Ectodermal cell (in vitro differentiated cells): Measurements from ENCODE around the gene SSU72.

Experiments
- H3K27ac ChIP-seq: 2 replicates; pipeline ENCODE4 v1.7.0; 2013; ENCODE audit warnings: mild to moderate bottlenecking, low read depth, low read length; ENCODE audit not compliant: insufficient read depth, poor library complexity, severe bottlenecking
- H3K27me3 ChIP-seq: 2 replicates; pipeline ENCODE4 v1.7.0; 2013; ENCODE audit warnings: mild to moderate bottlenecking, low read length; ENCODE audit not compliant: insufficient read depth, control insufficient read depth, poor library complexity, severe bottlenecking
- H3K36me3 ChIP-seq: one replicate; pipeline ENCODE4 v1.7.0; 2013; ENCODE audit warnings: low read length; ENCODE audit not compliant: control insufficient read depth, insufficient read depth
- H3K4me1 ChIP-seq: one replicate; pipeline ENCODE4 v1.7.0; 2013; ENCODE audit warnings: low read length; ENCODE audit not compliant: control insufficient read depth, insufficient read depth
- H3K4me3 ChIP-seq: 2 replicates; pipeline ENCODE4 v1.7.0; 2013; ENCODE audit warnings: low read depth, low read length, control low read depth; ENCODE audit not compliant: insufficient read depth
- H3K9me3 ChIP-seq: 2 replicates; pipeline ENCODE4 v1.7.0; 2013; ENCODE audit warnings: mild to moderate bottlenecking, low read length, moderate library complexity; ENCODE audit not compliant: control insufficient read depth
- WGBS, 2 experiments: methylation state at CpG; one replicate each; pipeline ENCODE4 v1.1.7; 2013; ENCODE audit warnings: missing lambda C conversion rate in 2 of 2; 5-methylcytosine and 5-hydroxymethylcytosine counted together

The SSU72 gene

GRCh38 chr1:1601564-1602303 lies 27.1 kb upstream of the SSU72 start:
- peaks cover 68% of the 10 kb centered on the region for H3K27me3 ChIP-seq
- WGBS, 2 experiments: 90 to 94% methylated on average over 15 of the region's 15 CpGs
- peaks cover 6% of the 10 kb centered on the region for H3K4me1 ChIP-seq
- no peak overlapping the region for H3K4me3 ChIP-seq
- no peaks in the 10 kb centered on the region for H3K9me3 ChIP-seq
- H3K27ac ChIP-seq: no peak overlapping the region
- H3K36me3 ChIP-seq: no peaks in the 10 kb centered on the region

GRCh38 chr1:1600861-1601563 lies 26.3 kb upstream of the SSU72 start:
- Histone ChIP-seq H3K4me1 (peaks cover 6% of the 10 kb centered on the region), H3K27ac (no peak overlapping the region), H3K9me3 (no peaks in the 10 kb centered on the region), H3K36me3 (no peaks in the 10 kb centered on the region), H3K4me3 (no peak overlapping the region), H3K27me3 (peaks cover 75% of the 10 kb centered on the region)
- WGBS, 2 experiments: 71 to 75% methylated on average over 22 of the region's 22 CpGs

DNA sequence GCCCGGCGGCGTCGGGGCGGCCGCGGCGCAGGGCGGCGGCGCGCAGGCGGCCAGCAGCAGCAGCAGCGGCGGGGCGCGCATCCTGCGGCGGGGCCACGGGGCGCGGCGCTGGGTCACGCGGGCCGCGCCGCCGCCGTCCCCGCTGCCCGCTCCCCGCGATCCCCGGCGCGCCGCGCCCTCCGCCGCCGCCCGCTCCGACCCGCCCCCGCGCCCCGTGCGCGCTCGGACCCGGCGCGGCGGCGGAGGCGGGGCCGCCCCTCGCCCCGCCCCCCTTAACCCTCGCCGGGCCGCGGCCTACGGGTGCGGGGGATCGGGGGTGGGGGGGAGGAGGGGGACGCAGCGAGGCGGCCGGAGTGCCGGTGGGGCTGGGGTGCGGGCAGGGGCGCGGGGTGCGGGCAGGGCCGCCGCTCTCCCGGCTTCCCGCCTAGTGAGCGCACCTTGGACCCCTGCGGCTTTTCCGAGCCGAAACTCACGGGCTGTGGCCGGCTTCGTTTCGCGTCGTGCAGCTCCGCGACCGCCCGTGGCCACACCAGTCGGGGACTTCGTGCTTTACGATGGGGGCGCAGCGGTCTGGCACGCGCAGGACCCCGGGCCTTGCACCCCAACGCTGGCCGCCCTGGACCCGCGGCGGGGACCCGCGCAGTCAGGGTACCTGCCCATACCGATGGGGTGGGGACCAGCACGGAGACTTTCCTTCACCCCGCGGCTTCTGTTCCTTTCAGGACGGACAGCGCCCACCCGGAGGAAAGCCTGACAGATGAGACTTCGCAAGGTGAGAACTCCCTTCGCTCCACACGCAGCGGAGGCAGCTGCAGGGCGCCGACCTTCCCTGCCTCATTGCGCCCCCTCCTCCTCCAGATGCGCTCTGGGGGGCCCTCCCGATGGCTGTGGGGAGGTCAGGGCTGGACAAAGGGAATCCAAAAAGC lies 25.5 kb upstream of the SSU72 start, which contains the start of gene FNDC10:
FNDC10 (minus strand) TSS at position 201 of the 926 bp plus-strand sequence; CDS start at position 81, 120 bp downstream.
- Histone ChIP-seq H3K4me3 (peak within 1 kb of the TSS; percentile 47), H3K4me1 (peaks cover 6% of the 10 kb centered on the region), H3K9me3 (no peaks in the 10 kb centered on the region), H3K36me3 (no peaks in the 10 kb centered on the region), H3K27ac (no peak within 1 kb of the TSS), H3K27me3 (peaks cover 83% of the 10 kb centered on the region)
- 2% methylated on average over 123 to 125 of the region's 125 CpGs for WGBS, 2 experiments

- Histone ChIP-seq H3K36me3 (no peaks in the 10 kb centered on the region), H3K27me3 (peaks cover 88% of the 10 kb centered on the region), H3K4me3 (peak overlapping the region; percentile 33), H3K27ac (no peak overlapping the region), H3K4me1 (peaks cover 6% of the 10 kb centered on the region), H3K9me3 (no peaks in the 10 kb centered on the region)
- WGBS, 2 experiments: 18 to 20% methylated on average over 111 of the region's 111 CpGs
These were observed 24.6 kb upstream of the SSU72 start for GRCh38 chr1:1599030-1599934.

DNA sequence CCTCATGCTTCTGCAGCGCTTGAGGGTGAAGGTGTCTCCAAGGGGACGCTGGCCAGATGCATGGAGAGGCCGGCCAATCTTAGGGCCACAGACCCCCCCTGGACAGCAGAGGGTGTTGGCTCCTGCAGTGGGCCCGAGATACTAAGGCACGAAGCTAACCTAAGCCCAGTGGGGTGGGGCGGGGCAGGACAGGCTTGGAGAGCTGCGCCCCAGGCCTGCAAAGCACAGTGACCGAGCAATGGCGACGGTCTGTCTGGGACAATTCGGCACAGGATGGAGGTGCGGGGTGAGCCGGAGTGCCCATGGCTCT lies 24.0 kb upstream of the SSU72 start:
- Histone ChIP-seq H3K4me1 (peaks cover 6% of the 10 kb centered on the region), H3K27me3 (peaks cover 84% of the 10 kb centered on the region), H3K27ac (no peak overlapping the region), H3K4me3 (no peak overlapping the region), H3K9me3 (no peaks in the 10 kb centered on the region), H3K36me3 (no peaks in the 10 kb centered on the region)
- whole genome bisulfite sequencing, 2 experiments: 95 to 96% methylated on average over 13 of the region's 13 CpGs

DNA sequence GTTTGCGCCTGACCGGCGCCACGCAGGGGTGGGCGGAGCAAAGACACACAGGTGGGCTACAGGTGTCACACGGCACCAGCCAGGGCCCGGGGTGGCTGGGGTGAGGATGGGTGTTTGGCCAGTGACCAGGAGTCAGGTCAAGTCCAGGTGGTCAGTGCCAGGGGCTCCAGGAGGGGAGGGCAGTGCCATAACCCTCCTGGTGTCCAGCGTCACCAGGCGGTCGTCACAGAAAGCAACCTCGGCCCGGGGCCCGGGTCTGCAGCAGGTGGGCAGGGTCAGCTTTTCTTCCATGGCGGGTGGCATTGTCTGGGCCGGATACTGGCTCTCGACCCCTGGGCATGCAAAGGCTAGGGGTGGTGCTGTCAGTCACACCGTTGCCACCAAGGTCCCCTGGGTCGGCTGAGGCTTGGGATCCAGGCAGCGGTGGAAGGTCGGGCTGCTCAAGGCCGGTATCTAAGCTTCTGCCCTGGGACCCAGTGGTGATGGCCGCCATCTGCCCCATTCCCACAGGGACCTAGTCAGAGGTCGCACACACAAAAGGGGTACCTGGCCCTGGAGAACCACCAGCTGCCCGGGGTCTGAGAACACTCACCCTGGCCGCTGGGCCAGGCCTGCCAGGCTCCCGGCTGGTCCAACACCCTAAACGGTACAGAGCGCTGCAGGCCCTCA lies 23.5 kb upstream of the SSU72 start:
- H3K9me3 ChIP-seq: no peaks in the 10 kb centered on the region
- WGBS, 2 experiments: 93 to 94% methylated on average over 28 of the region's 28 CpGs
- no peak overlapping the region for H3K27ac ChIP-seq
- H3K27me3 ChIP-seq: peaks cover 79% of the 10 kb centered on the region
- H3K36me3 ChIP-seq: no peaks in the 10 kb centered on the region
- no peak overlapping the region for H3K4me3 ChIP-seq
- peaks cover 6% of the 10 kb centered on the region for H3K4me1 ChIP-seq

- WGBS, 2 experiments: 29 to 31% methylated on average over 14 of the region's 16 CpGs
- H3K27me3 ChIP-seq: peaks cover 71% of the 10 kb centered on the region
- peaks cover 6% of the 10 kb centered on the region for H3K4me1 ChIP-seq
- no peak overlapping the region for H3K27ac ChIP-seq
- no peaks in the 10 kb centered on the region for H3K9me3 ChIP-seq
- no peak overlapping the region for H3K4me3 ChIP-seq
- H3K36me3 ChIP-seq: no peaks in the 10 kb centered on the region
These were observed 22.7 kb upstream of the SSU72 start for GRCh38 chr1:1597275-1597930.

GRCh38 chr1:1596493-1597274 lies 22.0 kb upstream of the SSU72 start:
- H3K27ac ChIP-seq: no peak overlapping the region
- peaks cover 64% of the 10 kb centered on the region for H3K27me3 ChIP-seq
- H3K4me1 ChIP-seq: peaks cover 6% of the 10 kb centered on the region
- no peaks in the 10 kb centered on the region for H3K36me3 ChIP-seq
- no peaks in the 10 kb centered on the region for H3K9me3 ChIP-seq
- 56 to 58% methylated on average over 12 of the region's 12 CpGs for WGBS, 2 experiments
- H3K4me3 ChIP-seq: no peak overlapping the region
